Pancreas (tissue), 10 donors: ENCODE results near the gene KCNK7. TPM values are rescaled to one million over a fixed set of nuclear protein-coding genes. Genes with fewer than 3 reads are reported as not detected.

ENCODE experiments used
- ATAC-seq, 4 donors: fragments of 200-7000 bp; cut with Tn5 transposase; one replicate each; pipeline versions ENCODE4 v1.8.0 to v1.9.1; 2020; ENCODE audit warnings: mild to moderate bottlenecking in 4 of 4, moderate library complexity in 4 of 4
- DNase-seq, 6 donors: peaks; one replicate each; pipeline ENCODE4 v3.0.0-alpha.2; 2020
- FAIRE-seq: peaks from 2 replicates; lab custom pipeline; 2012; peaks lifted over from hg19 to GRCh38; lab: Jason Lieb, UNC
- H3K27ac ChIP-seq, 4 donors: fragments of 200-600 bp; sonication (generic); 1 replicate in 3 of 4; 2 replicates in 1 of 4; pipeline versions ENCODE4 v1.5.0 to v1.8.0; 2020
- H3K27me3 ChIP-seq, 4 donors: fragments of 200-600 bp; one replicate each; pipeline ENCODE4 v1.8.0; 2021
- H3K36me3 ChIP-seq, 3 donors: fragments of 200-600 bp; sonication (generic) in 1 of 3; one replicate each; pipeline versions ENCODE4 v1.5.0 to v1.8.0; 2020 to 2021
- H3K4me1 ChIP-seq, 3 donors: fragments of 200-600 bp; one replicate each; pipeline ENCODE4 v1.8.0; 2021
- H3K4me3 ChIP-seq, 4 donors: fragments of 200-600 bp; sonication (generic) in 2 of 4; one replicate each; pipeline versions ENCODE4 v1.5.0 to v1.8.0; 2020 to 2021
- H3K9me3 ChIP-seq, 4 donors: fragments of 200-600 bp; one replicate each; pipeline ENCODE4 v1.8.0; 2021
- WGBS, 2 donors: extraction: QIAGEN DNeasy Blood & Tissue Kit; methylation state at CpG; one replicate each; pipeline ENCODE4 v1.1.7; 2013; 5-methylcytosine and 5-hydroxymethylcytosine counted together
- intact Hi-C, 3 donors: fragments of 100-400 bp; cut with DNase I; formaldehyde crosslinking; loops; one replicate each; pipeline versions ENCODE4 v1.11.1 to v1.14.2; 2022
- polyA plus RNA-seq, 2 donors: library from polyadenylated mRNA; stranded (reverse); fragments of 200-250 nt; gene quantifications; one replicate each; pipeline ENCODE4 v1.2.3, GENCODE V29; 2013
- total RNA-seq, 6 donors: library from RNA; stranded (reverse); fragmentation: NEBNext Ultra II Directional in 4 of 6; extraction: Animal tissue kit (Norgen Biotek cat#: 25700) in 4 of 6; gene quantifications; one replicate each; pipeline versions ENCODE4 v1.2.1 to v1.2.4, GENCODE V29; 2021 to 2023
- TF ChIP-seq, protein P1 (sequence below), 4 donors: fragments of 200-600 bp; sonication (generic) in 3 of 4; IDR thresholded peaks; one replicate each; pipeline versions ENCODE4 v1.5.0 to v1.8.0; 2021; ENCODE audit warnings: antibody characterized with exemption in 4 of 4
- donor health status: healthy with polysubstance abuse.
- donor health status: DM: no; HTN: no; CAD: no; lungs with moderate emphysema.
- donor health status: DM: no; HTN: no; CAD: no.
- donor health status: control.
- donor health status: control.
- donor health status: Bipolar disorder and iron deficiency.
- donor health status: DM: yes; HTN: yes; CAD: no.
- donor health status: DM: no; HTN: no; CAD: no.
- donor health status: DM: no; HTN: no; CAD: no.
- donor health status: DM: yes; HTN: yes; CAD: no.

The KCNK7 gene
- total and polyA plus RNA-seq, 8 donors: 0.19 to 1.6 (median 0.84) TPM; not detected in 3

DNA sequence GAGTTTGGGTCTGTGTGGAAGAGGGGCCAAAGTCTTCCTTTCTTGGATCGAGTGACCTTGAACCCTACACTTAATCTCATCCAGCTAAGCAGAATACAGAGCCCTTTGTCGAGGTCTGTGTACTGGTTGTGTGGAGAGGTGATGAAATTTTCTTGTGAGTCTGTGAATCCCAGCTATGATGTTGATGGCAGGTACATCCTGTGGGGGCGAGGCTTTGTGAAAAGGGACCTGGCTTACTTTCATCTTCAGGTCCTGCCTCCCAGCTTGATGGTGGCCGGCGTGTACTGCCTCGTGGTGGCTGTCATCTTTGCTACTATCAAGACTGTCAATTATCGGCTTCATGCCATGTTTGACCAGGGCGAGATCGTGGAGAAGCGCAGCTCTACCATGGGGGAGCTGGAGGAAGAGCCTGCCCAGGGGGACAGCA is 21.0 kb upstream of the KCNK7 start:
- Histone ChIP-seq H3K27ac (peak overlapping the region in 1 of 4 donors; percentile 64), H3K9me3 (no peaks in the 10 kb centered on the region), H3K27me3 (no peaks in the 10 kb centered on the region), H3K36me3 (peaks cover 6 to 22% (median 18%) of the 10 kb centered on the region in 3 donors), H3K4me1 (peaks cover 13 to 25% (median 24%) of the 10 kb centered on the region in 3 donors), H3K4me3 (peak overlapping the region; percentile 88 to 96 (median 92))
- ATAC-seq: no peak
- TF ChIP-seq, protein P1, sequence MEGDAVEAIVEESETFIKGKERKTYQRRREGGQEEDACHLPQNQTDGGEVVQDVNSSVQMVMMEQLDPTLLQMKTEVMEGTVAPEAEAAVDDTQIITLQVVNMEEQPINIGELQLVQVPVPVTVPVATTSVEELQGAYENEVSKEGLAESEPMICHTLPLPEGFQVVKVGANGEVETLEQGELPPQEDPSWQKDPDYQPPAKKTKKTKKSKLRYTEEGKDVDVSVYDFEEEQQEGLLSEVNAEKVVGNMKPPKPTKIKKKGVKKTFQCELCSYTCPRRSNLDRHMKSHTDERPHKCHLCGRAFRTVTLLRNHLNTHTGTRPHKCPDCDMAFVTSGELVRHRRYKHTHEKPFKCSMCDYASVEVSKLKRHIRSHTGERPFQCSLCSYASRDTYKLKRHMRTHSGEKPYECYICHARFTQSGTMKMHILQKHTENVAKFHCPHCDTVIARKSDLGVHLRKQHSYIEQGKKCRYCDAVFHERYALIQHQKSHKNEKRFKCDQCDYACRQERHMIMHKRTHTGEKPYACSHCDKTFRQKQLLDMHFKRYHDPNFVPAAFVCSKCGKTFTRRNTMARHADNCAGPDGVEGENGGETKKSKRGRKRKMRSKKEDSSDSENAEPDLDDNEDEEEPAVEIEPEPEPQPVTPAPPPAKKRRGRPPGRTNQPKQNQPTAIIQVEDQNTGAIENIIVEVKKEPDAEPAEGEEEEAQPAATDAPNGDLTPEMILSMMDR (IDR thresholded peaks at IDR 0.05): no peak
- WGBS, 2 donors: 24 to 33% methylated on average over 10 of the region's 10 CpGs
- DNase-seq: peak in 1 of 6 donors; percentile 32
- intact Hi-C loops: no loop called here
- FAIRE-seq: no peak

GRCh38 chr11:65615950-65616574 is 20.5 kb upstream of the KCNK7 start:
- Histone ChIP-seq H3K36me3 (peaks cover 6 to 22% (median 18%) of the 10 kb centered on the region in 3 donors), H3K4me1 (peaks cover 13 to 25% (median 24%) of the 10 kb centered on the region in 3 donors), H3K9me3 (no peaks in the 10 kb centered on the region), H3K4me3 (peak overlapping the region; percentile 88 to 96 (median 92)), H3K27ac (peak overlapping the region; percentile 59 to 88 (median 70)), H3K27me3 (no peaks in the 10 kb centered on the region)
- FAIRE-seq (no peak), DNase-seq (no peak), ATAC-seq (no peak)
- TF ChIP-seq, protein P1 (IDR thresholded peaks at IDR 0.05): no peak
- 1 to 2% methylated on average over 39 to 50 of the region's 50 CpGs for WGBS, 2 donors
- intact Hi-C loops: no loop called here

GRCh38 chr11:65615229-65615949 is 19.8 kb upstream of the KCNK7 start, which contains the start of gene PCNX3:
Gene PCNX3, plus strand, starts transcription at chr11:65615776. Its CDS starts 536 bp downstream, at chr11:65616312.
- DNase-seq (peak; percentile 99 to 100 (median 100)), ATAC-seq (peak; percentile 78 to 90 (median 82)), FAIRE-seq (peak; percentile 99)
- H3K36me3 ChIP-seq: peaks cover 6 to 22% (median 18%) of the 10 kb centered on the region in 3 donors
- TF ChIP-seq, protein P1 (IDR thresholded peaks at IDR 0.05): no peak
- H3K4me1 ChIP-seq: peaks cover 13 to 25% (median 24%) of the 10 kb centered on the region in 3 donors
- WGBS, 2 donors: 0% methylated on average over 48 to 55 of the region's 55 CpGs
- H3K4me3 ChIP-seq: peak within 1 kb of the TSS; percentile 88 to 96 (median 94)
- H3K9me3 ChIP-seq: no peaks in the 10 kb centered on the region
- intact Hi-C loops: no loop called here
- H3K27ac ChIP-seq: peak within 1 kb of the TSS; percentile 88 to 94 (median 92)
- H3K27me3 ChIP-seq: no peaks in the 10 kb centered on the region

DNA sequence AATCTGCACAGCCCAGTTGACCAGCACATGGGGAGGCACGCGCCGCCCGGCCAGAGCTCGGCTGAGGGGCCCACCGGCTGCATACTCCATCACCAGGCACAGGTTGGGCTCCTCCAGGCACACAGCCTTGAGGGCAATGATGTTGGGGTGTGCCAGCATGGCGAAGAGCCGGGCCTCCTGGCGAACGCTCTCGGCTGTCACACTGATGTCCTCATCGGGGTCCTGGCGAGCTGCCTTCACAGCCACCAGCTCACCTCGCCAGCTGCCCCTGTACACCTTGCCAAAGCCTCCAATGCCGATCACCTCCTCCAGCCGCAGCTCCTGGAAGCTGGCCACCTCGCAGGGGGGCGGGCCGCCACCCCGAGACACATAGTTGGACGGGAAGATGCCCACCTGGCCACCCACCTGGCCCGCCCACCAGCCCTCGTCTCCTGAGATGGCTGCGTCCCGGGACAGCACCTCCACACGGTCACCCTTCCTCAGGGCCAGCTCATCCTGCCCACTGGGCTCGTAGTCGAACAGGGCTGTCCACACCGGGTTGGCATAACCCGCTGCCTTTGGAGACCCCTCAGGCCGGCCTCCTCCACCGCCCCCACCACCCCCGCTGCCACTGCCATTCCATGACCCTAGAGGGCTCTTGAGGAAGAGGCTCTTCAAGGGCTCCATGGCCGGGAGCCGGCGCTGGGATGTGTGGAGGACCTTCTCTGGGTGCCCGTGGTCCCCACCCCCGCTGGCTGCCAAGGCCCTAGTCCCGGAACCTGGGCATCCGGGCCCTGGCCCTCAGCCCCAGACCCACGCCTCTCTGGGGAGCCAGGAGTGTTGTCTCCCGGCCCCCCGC is 17.7 kb upstream of the KCNK7 start:
- FAIRE-seq: no peak
- intact Hi-C loops: no loop called here
- 9 to 13% methylated on average over 39 to 43 of the region's 43 CpGs for WGBS, 2 donors

More for the DNA sequence above, 17.7 kb upstream of the KCNK7 start:
- ATAC-seq (peak in 3 of 4 donors; percentile 0), DNase-seq (peak; percentile 53 to 89 (median 70))
- Histone ChIP-seq H3K36me3 (peaks cover 2 to 6% (median 6%) of the 10 kb centered on the region in 3 donors), H3K27me3 (no peaks in the 10 kb centered on the region), H3K9me3 (no peaks in the 10 kb centered on the region), H3K4me3 (peak overlapping the region; percentile 76 to 96 (median 90)), H3K27ac (peak overlapping the region; percentile 88 to 94 (median 92)), H3K4me1 (peaks cover 13 to 25% (median 24%) of the 10 kb centered on the region in 3 donors)
- TF ChIP-seq, protein P1 (IDR thresholded peaks at IDR 0.05): no peak
